Cortex of kidney (tissue), 1 donor: Measurements from ENCODE around the gene LNPEP.
"Not testable (repeated sequence)": the region's sequence is repeated elsewhere in the genome, so short reads cannot be mapped to it uniquely, and the experiment has no call there.

Experiments used
- DNase-seq: peaks from one replicate; lab custom pipeline; 2025; lab: John Stamatoyannopoulos, UW

The LNPEP gene

GRCh38 chr5:96930058-96930457, 5.8 kb upstream of the LNPEP start:
- DNase-seq = no peak

GRCh38 chr5:96930589-96930988, 5.3 kb upstream of the LNPEP start:
- no peak for DNase-seq

- not testable (repeated sequence) for DNase-seq
Observed at GRCh38 chr5:96931037-96931436, 4.8 kb upstream of the LNPEP start.

- DNase-seq = no peak
Observed at GRCh38 chr5:96931605-96932004, 4.3 kb upstream of the LNPEP start.

- DNase-seq = no peak
Observed at GRCh38 chr5:96932026-96932425, 3.9 kb upstream of the LNPEP start.

- no peak for DNase-seq
Observed at GRCh38 chr5:96933764-96934707, 1.8 kb upstream of the LNPEP start.

- peak; percentile 69 for DNase-seq
Observed at GRCh38 chr5:96934708-96935558, 947 bp upstream of the LNPEP start.

GRCh38 chr5:96936431-96937320, 796 bp downstream of the LNPEP start:
- no peak for DNase-seq

GRCh38 chr5:96940586-96940985, 4.7 kb downstream of the LNPEP start:
- no peak for DNase-seq

GRCh38 chr5:96941140-96941539, 5.3 kb downstream of the LNPEP start:
- no peak for DNase-seq

GRCh38 chr5:96942078-96942477, 6.2 kb downstream of the LNPEP start:
- no peak for DNase-seq

GRCh38 chr5:96942911-96943310, 7.0 kb downstream of the LNPEP start:
- no peak for DNase-seq

GRCh38 chr5:96943799-96944198, 7.9 kb downstream of the LNPEP start:
- no peak for DNase-seq

GRCh38 chr5:96945144-96945897, 9.4 kb downstream of the LNPEP start:
- no peak for DNase-seq

GRCh38 chr5:96946381-96946780, 10.5 kb downstream of the LNPEP start:
- DNase-seq = no peak

GRCh38 chr5:96952118-96952750, 16.4 kb downstream of the LNPEP start:
- DNase-seq = no peak

GRCh38 chr5:96952974-96953730, 17.3 kb downstream of the LNPEP start:
- DNase-seq = no peak

- no peak for DNase-seq
Observed at GRCh38 chr5:96957254-96958049, 21.6 kb downstream of the LNPEP start.

- DNase-seq = no peak
Observed at GRCh38 chr5:96958977-96959376, 23.1 kb downstream of the LNPEP start.
